HG02943 (cell line): ENCODE data around the gene MTX1.
"Not testable (repeated sequence)": the region's sequence is repeated elsewhere in the genome, so short reads cannot be mapped to it uniquely, and the experiment has no call there.

Experiments used
- ATAC-seq: cut with Tn5 transposase; IDR thresholded peaks from one replicate; pipeline ENCODE4 v1.9.1; 2021; ENCODE audit warnings: mild to moderate bottlenecking, low read depth, moderate library complexity; ENCODE audit not compliant: unreplicated experiment

The MTX1 gene

GRCh38 chr1:155231302-155231701, 22.8 kb downstream of the MTX1 start:
- not testable (repeated sequence) for ATAC-seq

- not testable (repeated sequence) for ATAC-seq
Measured at GRCh38 chr1:155232001-155232978, 23.8 kb downstream of the MTX1 start.

- not testable (repeated sequence) for ATAC-seq
Measured at GRCh38 chr1:155233502-155233901, 25.0 kb downstream of the MTX1 start.

GRCh38 chr1:155235375-155235774, 26.9 kb downstream of the MTX1 start:
- not testable (repeated sequence) for ATAC-seq

GRCh38 chr1:155236451-155236850, 28.0 kb downstream of the MTX1 start:
- no peak for ATAC-seq

- no peak for ATAC-seq
Measured at GRCh38 chr1:155241069-155241679, 32.7 kb downstream of the MTX1 start.

GRCh38 chr1:155241841-155242264, 33.4 kb downstream of the MTX1 start:
- ATAC-seq, result no peak

GRCh38 chr1:155242805-155243358, 34.4 kb downstream of the MTX1 start:
- no peak for ATAC-seq

GRCh38 chr1:155244368-155245162, 36.1 kb downstream of the MTX1 start:
- peak; percentile 80 for ATAC-seq

- ATAC-seq, result no peak
Measured at GRCh38 chr1:155245163-155245524, 36.6 kb downstream of the MTX1 start.

GRCh38 chr1:155246796-155247195, 38.3 kb downstream of the MTX1 start:
- ATAC-seq, result not testable (repeated sequence)

- ATAC-seq, result no peak
Measured at GRCh38 chr1:155247667-155248553, 39.4 kb downstream of the MTX1 start.

GRCh38 chr1:155250246-155250632, 41.7 kb downstream of the MTX1 start:
- ATAC-seq, result no peak

- ATAC-seq, result no peak
Measured at GRCh38 chr1:155250633-155251449, 42.3 kb downstream of the MTX1 start.

GRCh38 chr1:155251566-155251965, 43.1 kb downstream of the MTX1 start:
- no peak for ATAC-seq

GRCh38 chr1:155253208-155253607, 44.7 kb downstream of the MTX1 start:
- ATAC-seq, result no peak

GRCh38 chr1:155253797-155254196, 45.3 kb downstream of the MTX1 start:
- ATAC-seq, result no peak

- ATAC-seq, result no peak
Measured at GRCh38 chr1:155254228-155254713, 45.8 kb downstream of the MTX1 start.
